GM23338 (cell line): Measurements from ENCODE around the gene GPC6. TPM values are rescaled to one million over a fixed set of nuclear protein-coding genes. Genes with fewer than 3 reads are reported as not detected.

Experiments
- ATAC-seq: fragments of 200-7000 bp; cut with Tn5 transposase; 3 replicates; pipeline ENCODE4 v1.9.1; 2020
- DNase-seq: peaks from one replicate; pipeline ENCODE4 v3.0.0-alpha.2; 2015; ENCODE audit warnings: low spot score
- H2AFZ ChIP-seq: fragments of 200-600 bp; sonication (generic); 2 replicates; pipeline ENCODE4 v1.8.0; 2016; ENCODE audit warnings: antibody characterized with exemption, mild to moderate bottlenecking, moderate library complexity
- H3F3A ChIP-seq: fragments of 200-600 bp; sonication (generic); replicated peaks from 2 replicates; pipeline ENCODE4 v1.8.0; 2017; ENCODE audit warnings: antibody characterized with exemption, mixed run types, low read depth
- H3K27ac ChIP-seq: fragments of 200-600 bp; sonication (generic); 2 replicates; pipeline ENCODE4 v1.6.1; 2016; ENCODE audit warnings: low read depth
- H3K27me3 ChIP-seq: fragments of 200-600 bp; sonication (generic); 2 replicates; pipeline ENCODE4 v1.8.0; 2016; ENCODE audit warnings: mild to moderate bottlenecking, mixed run types, moderate library complexity; ENCODE audit not compliant: insufficient read depth
- H3K36me3 ChIP-seq: fragments of 200-600 bp; sonication (generic); 2 replicates; pipeline ENCODE4 v1.8.0; 2016; ENCODE audit warnings: mild to moderate bottlenecking; ENCODE audit not compliant: insufficient read depth
- H3K4me1 ChIP-seq: fragments of 200-600 bp; sonication (generic); 2 replicates; pipeline ENCODE4 v1.8.0; 2016; ENCODE audit warnings: mild to moderate bottlenecking, moderate library complexity; ENCODE audit not compliant: insufficient read depth
- H3K4me2 ChIP-seq: fragments of 200-600 bp; sonication (generic); 2 replicates; pipeline ENCODE4 v1.7.1; 2017; ENCODE audit warnings: mixed run types
- H3K4me3 ChIP-seq: fragments of 200-600 bp; sonication (generic); 2 replicates; pipeline ENCODE4 v1.6.1; 2016; ENCODE audit warnings: mixed run types
- H3K79me2 ChIP-seq: fragments of 200-600 bp; sonication (generic); replicated peaks from 2 replicates; pipeline ENCODE4 v1.8.0; 2017; ENCODE audit warnings: mild to moderate bottlenecking; ENCODE audit not compliant: insufficient read depth
- H3K9me2 ChIP-seq: fragments of 200-600 bp; sonication (generic); 2 replicates; pipeline ENCODE4 v1.8.0; 2017; ENCODE audit not compliant: insufficient read depth
- H4K20me1 ChIP-seq: fragments of 200-600 bp; sonication (generic); replicated peaks from 2 replicates; pipeline ENCODE4 v1.8.0; 2017; ENCODE audit warnings: mild to moderate bottlenecking; ENCODE audit not compliant: insufficient read depth
- H3K27ac Mint-ChIP-seq: 2 replicates; pipeline ENCODE4 v1.8.0; 2020; ENCODE audit warnings: inconsistent platforms, mild to moderate bottlenecking, moderate library complexity, mixed read lengths
- H3K27me3 Mint-ChIP-seq: 3 replicates; pipeline ENCODE4 v1.8.0; 2022; ENCODE audit warnings: low read depth, mild to moderate bottlenecking, moderate library complexity, mixed read lengths, inconsistent platforms; ENCODE audit not compliant: insufficient read depth, poor library complexity
- H3K36me3 Mint-ChIP-seq: 3 replicates; pipeline ENCODE4 v1.8.0; 2021; ENCODE audit warnings: low read depth, mild to moderate bottlenecking, inconsistent platforms, moderate library complexity, mixed read lengths
- H3K4me1 Mint-ChIP-seq: 3 replicates; pipeline ENCODE4 v1.8.0; 2020; ENCODE audit warnings: mild to moderate bottlenecking, inconsistent platforms, mixed read lengths
- H3K4me3 Mint-ChIP-seq: 3 replicates; pipeline ENCODE4 v1.8.0; 2021; ENCODE audit warnings: moderate library complexity, mild to moderate bottlenecking, inconsistent platforms, mixed read lengths
- H3K9me3 Mint-ChIP-seq: 3 replicates; pipeline ENCODE4 v1.8.0; 2020; ENCODE audit warnings: moderate library complexity, mild to moderate bottlenecking, inconsistent platforms, mixed read lengths
- CREB1 ChIP-seq: fragments of 250-450 bp; sonication (Bioruptor Pico); IDR thresholded peaks from 2 replicates; pipeline ENCODE4 v1.5.0; 2020; ENCODE audit warnings: low read depth, mild to moderate bottlenecking, moderate library complexity
- EZH2 ChIP-seq: fragments of 200-600 bp; sonication (generic); IDR thresholded peaks from one replicate; pipeline ENCODE4 v1.8.0; 2017; ENCODE audit warnings: antibody characterized with exemption, mild to moderate bottlenecking, low read depth; ENCODE audit not compliant: unreplicated experiment
- EZH2phosphoT487 ChIP-seq: fragments of 200-600 bp; sonication (generic); IDR thresholded peaks from one replicate; pipeline ENCODE4 v1.8.1; 2018; ENCODE audit warnings: antibody characterized with exemption; ENCODE audit not compliant: unreplicated experiment
- JUNB ChIP-seq: IDR thresholded peaks from one replicate; pipeline ENCODE4 v1.6.1; 2016; ENCODE audit warnings: antibody characterized with exemption; ENCODE audit not compliant: unreplicated experiment
- NANOG ChIP-seq: IDR thresholded peaks from 2 replicates; pipeline ENCODE4 v1.6.1; 2016; ENCODE audit warnings: antibody characterized with exemption, borderline replicate concordance
- POLR2AphosphoS5 ChIP-seq: IDR thresholded peaks from 2 replicates; pipeline ENCODE4 v1.6.1; 2016; ENCODE audit warnings: antibody characterized with exemption, low read depth
- STAT1 ChIP-seq: IDR thresholded peaks from one replicate; pipeline ENCODE4 v1.6.1; 2016; ENCODE audit warnings: antibody characterized with exemption; ENCODE audit not compliant: unreplicated experiment
- ZNF114 ChIP-seq: fragments of 250-450 bp; sonication (Bioruptor Pico); IDR thresholded peaks from 2 replicates; pipeline ENCODE4 v1.5.0; 2020; ENCODE audit warnings: mild to moderate bottlenecking, moderate library complexity
- ZNF331 ChIP-seq: fragments of 250-450 bp; sonication (Bioruptor Pico); IDR thresholded peaks from 2 replicates; pipeline ENCODE4 v1.5.0; 2020; ENCODE audit warnings: low read depth, mild to moderate bottlenecking, moderate library complexity
- polyA plus RNA-seq: library from polyadenylated mRNA; unstranded; fragments of >200 nt; fragmentation: Nextera tagmentation; extraction: Ambion mirVana; gene quantifications from 2 replicates; pipeline ENCODE4 v1.2.1, GENCODE V29; 2016
- total RNA-seq: library from RNA; depleted of rRNA; stranded (reverse); fragments of >200 nt; shearing (Covaris generic); gene quantifications from 2 replicates; pipeline ENCODE4 v1.2.3, GENCODE V29; 2014
- TF ChIP-seq, protein P1 (sequence below), 2 experiments: fragments of 200-600 bp in 1 of 2; sonication (generic) in 1 of 2; conservative IDR thresholded peaks; 2 replicates each; pipeline versions ENCODE4 v1.5.1 to v1.6.1; 2016 to 2017; ENCODE audit warnings: antibody characterized with exemption in 2 of 2, low read depth in 2 of 2, mild to moderate bottlenecking in 2 of 2, moderate library complexity in 1 of 2
- TF ChIP-seq, protein P2 (sequence below): fragments of 250-450 bp; sonication (Bioruptor Pico); IDR thresholded peaks from 2 replicates; pipeline ENCODE4 v1.5.0; 2020; ENCODE audit warnings: mild to moderate bottlenecking, moderate library complexity
- TF ChIP-seq, protein P3 (sequence below): IDR thresholded peaks from one replicate; pipeline ENCODE4 v1.6.1; 2018; ENCODE audit warnings: antibody characterized with exemption; ENCODE audit not compliant: unreplicated experiment
- TF ChIP-seq, protein P4 (sequence below): IDR thresholded peaks from 2 replicates; pipeline ENCODE4 v1.6.1; 2016; ENCODE audit warnings: antibody characterized with exemption

Gene GPC6
- total and polyA plus RNA-seq, 2 experiments from 2014 or later, result 6.4 to 28.6 TPM

DNA sequence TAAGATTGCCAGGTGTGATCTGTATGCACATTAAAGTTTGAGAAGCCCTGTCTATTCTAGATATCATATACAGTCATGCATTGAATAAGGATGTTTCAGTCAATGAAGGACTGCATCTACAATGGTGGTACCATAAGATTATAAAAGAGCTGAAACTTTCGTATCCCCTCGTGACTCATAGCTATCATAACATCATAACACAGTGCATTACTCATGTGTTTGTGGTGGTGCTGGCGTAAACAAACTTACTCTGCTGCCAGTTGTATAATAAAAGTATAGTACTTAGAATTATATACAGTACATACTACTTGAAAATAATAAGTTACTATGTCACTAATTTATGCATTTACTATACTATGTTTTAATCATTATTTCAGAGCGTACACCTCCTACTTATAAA is 489.3 kb downstream of the GPC6 start:
- H3K27ac Mint-ChIP-seq, result no peak overlapping the region
- no peak overlapping the region for H3K27ac ChIP-seq
- H3K36me3 ChIP-seq, result no peaks in the 10 kb centered on the region; the same call in 1 of the 2 replicates
- no peak overlapping the region for H3K4me3 ChIP-seq
- peaks cover 4% of the 10 kb centered on the region for H3K27me3 Mint-ChIP-seq
- H3K9me2 ChIP-seq, result no peaks in the 10 kb centered on the region; the same call in 1 of the 2 replicates
- peaks cover 11% of the 10 kb centered on the region; the same call in 2 of the 3 replicates for H3K36me3 Mint-ChIP-seq
- no peaks in the 10 kb centered on the region for H3K79me2 ChIP-seq
- no peaks in the 10 kb centered on the region for H4K20me1 ChIP-seq
- H3K4me3 Mint-ChIP-seq, result no peak overlapping the region
- no peak overlapping the region for H2AFZ ChIP-seq
- ATAC-seq (no peak), DNase-seq (no peak)
- H3F3A ChIP-seq, result no peaks in the 10 kb centered on the region
- H3K4me2 ChIP-seq, result no peak overlapping the region
- H3K27me3 ChIP-seq, result no peaks in the 10 kb centered on the region
- no peaks in the 10 kb centered on the region for H3K4me1 ChIP-seq
- no peaks in the 10 kb centered on the region for H3K4me1 Mint-ChIP-seq
- peaks cover 13% of the 10 kb centered on the region; the same call in 2 of the 3 replicates for H3K9me3 Mint-ChIP-seq
- TF ChIP-seq ZNF331 (CRISPR knock-in tag), result no peak
- no peak for TF ChIP-seq NANOG
- no peak for TF ChIP-seq EZH2phosphoT487
- no peak for TF ChIP-seq POLR2AphosphoS5
- TF ChIP-seq, protein P1, sequence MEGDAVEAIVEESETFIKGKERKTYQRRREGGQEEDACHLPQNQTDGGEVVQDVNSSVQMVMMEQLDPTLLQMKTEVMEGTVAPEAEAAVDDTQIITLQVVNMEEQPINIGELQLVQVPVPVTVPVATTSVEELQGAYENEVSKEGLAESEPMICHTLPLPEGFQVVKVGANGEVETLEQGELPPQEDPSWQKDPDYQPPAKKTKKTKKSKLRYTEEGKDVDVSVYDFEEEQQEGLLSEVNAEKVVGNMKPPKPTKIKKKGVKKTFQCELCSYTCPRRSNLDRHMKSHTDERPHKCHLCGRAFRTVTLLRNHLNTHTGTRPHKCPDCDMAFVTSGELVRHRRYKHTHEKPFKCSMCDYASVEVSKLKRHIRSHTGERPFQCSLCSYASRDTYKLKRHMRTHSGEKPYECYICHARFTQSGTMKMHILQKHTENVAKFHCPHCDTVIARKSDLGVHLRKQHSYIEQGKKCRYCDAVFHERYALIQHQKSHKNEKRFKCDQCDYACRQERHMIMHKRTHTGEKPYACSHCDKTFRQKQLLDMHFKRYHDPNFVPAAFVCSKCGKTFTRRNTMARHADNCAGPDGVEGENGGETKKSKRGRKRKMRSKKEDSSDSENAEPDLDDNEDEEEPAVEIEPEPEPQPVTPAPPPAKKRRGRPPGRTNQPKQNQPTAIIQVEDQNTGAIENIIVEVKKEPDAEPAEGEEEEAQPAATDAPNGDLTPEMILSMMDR (conservative IDR thresholded peaks at IDR 0.05; ENCODE audit: low read depth in 2 of 2), result no peak
- no peak for TF ChIP-seq JUNB
- TF ChIP-seq, protein P2, sequence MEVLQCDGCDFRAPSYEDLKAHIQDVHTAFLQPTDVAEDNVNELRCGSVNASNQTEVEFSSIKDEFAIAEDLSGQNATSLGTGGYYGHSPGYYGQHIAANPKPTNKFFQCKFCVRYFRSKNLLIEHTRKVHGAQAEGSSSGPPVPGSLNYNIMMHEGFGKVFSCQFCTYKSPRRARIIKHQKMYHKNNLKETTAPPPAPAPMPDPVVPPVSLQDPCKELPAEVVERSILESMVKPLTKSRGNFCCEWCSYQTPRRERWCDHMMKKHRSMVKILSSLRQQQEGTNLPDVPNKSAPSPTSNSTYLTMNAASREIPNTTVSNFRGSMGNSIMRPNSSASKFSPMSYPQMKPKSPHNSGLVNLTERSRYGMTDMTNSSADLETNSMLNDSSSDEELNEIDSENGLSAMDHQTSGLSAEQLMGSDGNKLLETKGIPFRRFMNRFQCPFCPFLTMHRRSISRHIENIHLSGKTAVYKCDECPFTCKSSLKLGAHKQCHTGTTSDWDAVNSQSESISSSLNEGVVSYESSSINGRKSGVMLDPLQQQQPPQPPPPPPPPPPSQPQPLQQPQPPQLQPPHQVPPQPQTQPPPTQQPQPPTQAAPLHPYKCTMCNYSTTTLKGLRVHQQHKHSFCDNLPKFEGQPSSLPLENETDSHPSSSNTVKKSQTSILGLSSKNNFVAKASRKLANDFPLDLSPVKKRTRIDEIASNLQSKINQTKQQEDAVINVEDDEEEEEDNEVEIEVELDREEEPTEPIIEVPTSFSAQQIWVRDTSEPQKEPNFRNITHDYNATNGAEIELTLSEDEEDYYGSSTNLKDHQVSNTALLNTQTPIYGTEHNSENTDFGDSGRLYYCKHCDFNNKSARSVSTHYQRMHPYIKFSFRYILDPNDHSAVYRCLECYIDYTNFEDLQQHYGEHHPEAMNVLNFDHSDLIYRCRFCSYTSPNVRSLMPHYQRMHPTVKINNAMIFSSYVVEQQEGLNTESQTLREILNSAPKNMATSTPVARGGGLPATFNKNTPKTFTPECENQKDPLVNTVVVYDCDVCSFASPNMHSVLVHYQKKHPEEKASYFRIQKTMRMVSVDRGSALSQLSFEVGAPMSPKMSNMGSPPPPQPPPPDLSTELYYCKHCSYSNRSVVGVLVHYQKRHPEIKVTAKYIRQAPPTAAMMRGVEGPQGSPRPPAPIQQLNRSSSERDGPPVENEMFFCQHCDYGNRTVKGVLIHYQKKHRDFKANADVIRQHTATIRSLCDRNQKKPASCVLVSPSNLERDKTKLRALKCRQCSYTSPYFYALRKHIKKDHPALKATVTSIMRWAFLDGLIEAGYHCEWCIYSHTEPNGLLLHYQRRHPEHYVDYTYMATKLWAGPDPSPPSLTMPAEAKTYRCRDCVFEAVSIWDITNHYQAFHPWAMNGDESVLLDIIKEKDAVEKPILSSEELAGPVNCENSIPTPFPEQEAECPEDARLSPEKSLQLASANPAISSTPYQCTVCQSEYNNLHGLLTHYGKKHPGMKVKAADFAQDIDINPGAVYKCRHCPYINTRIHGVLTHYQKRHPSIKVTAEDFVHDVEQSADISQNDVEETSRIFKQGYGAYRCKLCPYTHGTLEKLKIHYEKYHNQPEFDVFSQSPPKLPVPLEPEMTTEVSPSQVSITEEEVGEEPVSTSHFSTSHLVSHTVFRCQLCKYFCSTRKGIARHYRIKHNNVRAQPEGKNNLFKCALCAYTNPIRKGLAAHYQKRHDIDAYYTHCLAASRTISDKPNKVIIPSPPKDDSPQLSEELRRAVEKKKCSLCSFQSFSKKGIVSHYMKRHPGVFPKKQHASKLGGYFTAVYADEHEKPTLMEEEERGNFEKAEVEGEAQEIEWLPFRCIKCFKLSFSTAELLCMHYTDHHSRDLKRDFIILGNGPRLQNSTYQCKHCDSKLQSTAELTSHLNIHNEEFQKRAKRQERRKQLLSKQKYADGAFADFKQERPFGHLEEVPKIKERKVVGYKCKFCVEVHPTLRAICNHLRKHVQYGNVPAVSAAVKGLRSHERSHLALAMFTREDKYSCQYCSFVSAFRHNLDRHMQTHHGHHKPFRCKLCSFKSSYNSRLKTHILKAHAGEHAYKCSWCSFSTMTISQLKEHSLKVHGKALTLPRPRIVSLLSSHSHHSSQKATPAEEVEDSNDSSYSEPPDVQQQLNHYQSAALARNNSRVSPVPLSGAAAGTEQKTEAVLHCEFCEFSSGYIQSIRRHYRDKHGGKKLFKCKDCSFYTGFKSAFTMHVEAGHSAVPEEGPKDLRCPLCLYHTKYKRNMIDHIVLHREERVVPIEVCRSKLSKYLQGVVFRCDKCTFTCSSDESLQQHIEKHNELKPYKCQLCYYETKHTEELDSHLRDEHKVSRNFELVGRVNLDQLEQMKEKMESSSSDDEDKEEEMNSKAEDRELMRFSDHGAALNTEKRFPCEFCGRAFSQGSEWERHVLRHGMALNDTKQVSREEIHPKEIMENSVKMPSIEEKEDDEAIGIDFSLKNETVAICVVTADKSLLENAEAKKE (CRISPR knock-in tag), result no peak
- TF ChIP-seq EZH2, result no peak
- TF ChIP-seq, protein P3, sequence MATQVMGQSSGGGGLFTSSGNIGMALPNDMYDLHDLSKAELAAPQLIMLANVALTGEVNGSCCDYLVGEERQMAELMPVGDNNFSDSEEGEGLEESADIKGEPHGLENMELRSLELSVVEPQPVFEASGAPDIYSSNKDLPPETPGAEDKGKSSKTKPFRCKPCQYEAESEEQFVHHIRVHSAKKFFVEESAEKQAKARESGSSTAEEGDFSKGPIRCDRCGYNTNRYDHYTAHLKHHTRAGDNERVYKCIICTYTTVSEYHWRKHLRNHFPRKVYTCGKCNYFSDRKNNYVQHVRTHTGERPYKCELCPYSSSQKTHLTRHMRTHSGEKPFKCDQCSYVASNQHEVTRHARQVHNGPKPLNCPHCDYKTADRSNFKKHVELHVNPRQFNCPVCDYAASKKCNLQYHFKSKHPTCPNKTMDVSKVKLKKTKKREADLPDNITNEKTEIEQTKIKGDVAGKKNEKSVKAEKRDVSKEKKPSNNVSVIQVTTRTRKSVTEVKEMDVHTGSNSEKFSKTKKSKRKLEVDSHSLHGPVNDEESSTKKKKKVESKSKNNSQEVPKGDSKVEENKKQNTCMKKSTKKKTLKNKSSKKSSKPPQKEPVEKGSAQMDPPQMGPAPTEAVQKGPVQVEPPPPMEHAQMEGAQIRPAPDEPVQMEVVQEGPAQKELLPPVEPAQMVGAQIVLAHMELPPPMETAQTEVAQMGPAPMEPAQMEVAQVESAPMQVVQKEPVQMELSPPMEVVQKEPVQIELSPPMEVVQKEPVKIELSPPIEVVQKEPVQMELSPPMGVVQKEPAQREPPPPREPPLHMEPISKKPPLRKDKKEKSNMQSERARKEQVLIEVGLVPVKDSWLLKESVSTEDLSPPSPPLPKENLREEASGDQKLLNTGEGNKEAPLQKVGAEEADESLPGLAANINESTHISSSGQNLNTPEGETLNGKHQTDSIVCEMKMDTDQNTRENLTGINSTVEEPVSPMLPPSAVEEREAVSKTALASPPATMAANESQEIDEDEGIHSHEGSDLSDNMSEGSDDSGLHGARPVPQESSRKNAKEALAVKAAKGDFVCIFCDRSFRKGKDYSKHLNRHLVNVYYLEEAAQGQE, result no peak
- TF ChIP-seq, protein P4, sequence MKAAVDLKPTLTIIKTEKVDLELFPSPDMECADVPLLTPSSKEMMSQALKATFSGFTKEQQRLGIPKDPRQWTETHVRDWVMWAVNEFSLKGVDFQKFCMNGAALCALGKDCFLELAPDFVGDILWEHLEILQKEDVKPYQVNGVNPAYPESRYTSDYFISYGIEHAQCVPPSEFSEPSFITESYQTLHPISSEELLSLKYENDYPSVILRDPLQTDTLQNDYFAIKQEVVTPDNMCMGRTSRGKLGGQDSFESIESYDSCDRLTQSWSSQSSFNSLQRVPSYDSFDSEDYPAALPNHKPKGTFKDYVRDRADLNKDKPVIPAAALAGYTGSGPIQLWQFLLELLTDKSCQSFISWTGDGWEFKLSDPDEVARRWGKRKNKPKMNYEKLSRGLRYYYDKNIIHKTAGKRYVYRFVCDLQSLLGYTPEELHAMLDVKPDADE, result no peak
- no peak for TF ChIP-seq CREB1 (CRISPR knock-in tag)
- TF ChIP-seq STAT1, result no peak
- TF ChIP-seq ZNF114 (CRISPR knock-in tag), result no peak
